DOHH2 (cell line): Measurements from ENCODE around the gene IL1RAPL1.

Experiments
- EZH2phosphoT487 ChIP-seq: fragments of 200-600 bp; sonication (generic); IDR thresholded peaks from 2 replicates; pipeline ENCODE4 v1.6.1; 2017; ENCODE audit warnings: borderline replicate concordance, mild to moderate bottlenecking, antibody characterized with exemption, low read length, moderate library complexity, mixed read lengths
- TF ChIP-seq, protein P1 (sequence below): fragments of 200-600 bp; sonication (generic); IDR thresholded peaks from one replicate; pipeline ENCODE4 v1.5.1; 2014; ENCODE audit warnings: antibody characterized with exemption, mild to moderate bottlenecking, low read depth, low read length; ENCODE audit not compliant: poor library complexity, severe bottlenecking

DNA sequence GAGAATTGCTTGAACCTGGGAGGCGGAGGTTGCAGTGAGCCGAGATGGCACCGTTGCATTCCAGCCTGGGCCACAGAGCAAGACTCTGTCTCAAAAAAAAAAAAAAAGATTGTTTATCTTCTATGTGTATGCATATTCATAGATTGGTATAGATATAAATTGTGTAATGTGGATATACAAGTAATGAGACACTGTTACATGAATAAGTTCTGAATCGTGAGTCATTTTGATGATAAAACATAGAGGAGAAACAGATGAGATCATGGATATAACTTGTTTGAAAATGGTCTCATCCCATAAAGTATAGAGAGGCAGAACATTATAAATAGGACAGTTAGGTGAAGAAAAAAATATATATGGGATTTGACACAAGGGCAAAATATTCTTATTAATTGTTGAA, 628.0 kb downstream of the IL1RAPL1 start:
- TF ChIP-seq, protein P1, sequence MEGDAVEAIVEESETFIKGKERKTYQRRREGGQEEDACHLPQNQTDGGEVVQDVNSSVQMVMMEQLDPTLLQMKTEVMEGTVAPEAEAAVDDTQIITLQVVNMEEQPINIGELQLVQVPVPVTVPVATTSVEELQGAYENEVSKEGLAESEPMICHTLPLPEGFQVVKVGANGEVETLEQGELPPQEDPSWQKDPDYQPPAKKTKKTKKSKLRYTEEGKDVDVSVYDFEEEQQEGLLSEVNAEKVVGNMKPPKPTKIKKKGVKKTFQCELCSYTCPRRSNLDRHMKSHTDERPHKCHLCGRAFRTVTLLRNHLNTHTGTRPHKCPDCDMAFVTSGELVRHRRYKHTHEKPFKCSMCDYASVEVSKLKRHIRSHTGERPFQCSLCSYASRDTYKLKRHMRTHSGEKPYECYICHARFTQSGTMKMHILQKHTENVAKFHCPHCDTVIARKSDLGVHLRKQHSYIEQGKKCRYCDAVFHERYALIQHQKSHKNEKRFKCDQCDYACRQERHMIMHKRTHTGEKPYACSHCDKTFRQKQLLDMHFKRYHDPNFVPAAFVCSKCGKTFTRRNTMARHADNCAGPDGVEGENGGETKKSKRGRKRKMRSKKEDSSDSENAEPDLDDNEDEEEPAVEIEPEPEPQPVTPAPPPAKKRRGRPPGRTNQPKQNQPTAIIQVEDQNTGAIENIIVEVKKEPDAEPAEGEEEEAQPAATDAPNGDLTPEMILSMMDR: no peak
- no peak for TF ChIP-seq EZH2phosphoT487
